ENCODE measurements around the gene MYL6.

DNA sequence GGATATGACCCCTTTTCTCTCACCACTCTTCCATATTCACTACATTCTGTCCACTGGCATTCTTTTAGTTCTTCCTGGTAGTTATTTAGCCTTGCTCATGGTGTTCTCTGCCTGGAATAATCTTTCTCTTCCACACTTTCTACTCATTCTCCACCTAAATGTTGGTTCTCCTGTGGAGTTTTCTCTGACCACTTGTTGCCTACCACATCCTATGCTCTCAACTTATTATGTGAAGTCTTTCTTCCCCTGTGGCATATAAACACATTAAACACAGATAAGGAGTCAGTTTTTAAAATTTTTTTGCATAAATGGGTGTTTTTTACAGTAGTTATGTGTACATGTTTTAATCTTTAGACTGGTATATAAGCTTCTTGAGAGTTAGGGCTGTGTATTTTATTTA is 34.4 kb downstream of the MYL6 start:
- no peak for TF ChIP-seq POLR2A (IDR thresholded peaks at IDR 0.05)
- TF ChIP-seq, protein P1, sequence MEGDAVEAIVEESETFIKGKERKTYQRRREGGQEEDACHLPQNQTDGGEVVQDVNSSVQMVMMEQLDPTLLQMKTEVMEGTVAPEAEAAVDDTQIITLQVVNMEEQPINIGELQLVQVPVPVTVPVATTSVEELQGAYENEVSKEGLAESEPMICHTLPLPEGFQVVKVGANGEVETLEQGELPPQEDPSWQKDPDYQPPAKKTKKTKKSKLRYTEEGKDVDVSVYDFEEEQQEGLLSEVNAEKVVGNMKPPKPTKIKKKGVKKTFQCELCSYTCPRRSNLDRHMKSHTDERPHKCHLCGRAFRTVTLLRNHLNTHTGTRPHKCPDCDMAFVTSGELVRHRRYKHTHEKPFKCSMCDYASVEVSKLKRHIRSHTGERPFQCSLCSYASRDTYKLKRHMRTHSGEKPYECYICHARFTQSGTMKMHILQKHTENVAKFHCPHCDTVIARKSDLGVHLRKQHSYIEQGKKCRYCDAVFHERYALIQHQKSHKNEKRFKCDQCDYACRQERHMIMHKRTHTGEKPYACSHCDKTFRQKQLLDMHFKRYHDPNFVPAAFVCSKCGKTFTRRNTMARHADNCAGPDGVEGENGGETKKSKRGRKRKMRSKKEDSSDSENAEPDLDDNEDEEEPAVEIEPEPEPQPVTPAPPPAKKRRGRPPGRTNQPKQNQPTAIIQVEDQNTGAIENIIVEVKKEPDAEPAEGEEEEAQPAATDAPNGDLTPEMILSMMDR (IDR thresholded peaks at IDR 0.05), result no peak
- no peak for TF ChIP-seq POLR2AphosphoS5 (IDR thresholded peaks at IDR 0.05)
- no peak for TF ChIP-seq EP300 (IDR thresholded peaks at IDR 0.05)

Data from stomach (tissue), 4 donors.